Activated CD8-positive, alpha-beta memory T cell treated with anti-CD3 and anti-CD28 coated beads, Interleukin-2, amount 50 U/mL, for 1 hour (primary cell): ENCODE results near the gene SENP1.

ENCODE experiments used
- DNase-seq: peaks from one replicate; pipeline ENCODE4 v3.0.0-alpha.2; 2020; ENCODE audit errors: extremely low read depth

The SENP1 gene

DNA sequence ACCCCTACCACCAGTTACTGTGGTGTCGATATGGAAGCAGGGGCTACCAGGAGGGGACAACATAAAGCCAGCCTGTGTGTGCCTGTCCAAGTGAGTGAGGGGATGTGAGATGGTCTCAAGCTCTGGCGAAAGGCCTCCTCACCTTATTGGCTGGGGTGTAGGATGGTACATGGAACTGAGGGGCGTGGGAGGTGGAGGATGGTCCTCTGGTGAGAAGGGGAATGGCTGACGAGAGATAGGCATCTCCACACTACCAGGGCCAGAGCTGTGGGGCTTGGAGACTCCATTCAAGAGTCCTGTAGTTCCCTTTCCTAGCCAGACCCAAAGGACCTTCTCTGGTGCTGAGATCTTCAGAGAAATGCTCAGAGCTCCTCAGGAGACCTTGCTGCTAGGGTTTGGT lies 69.1 kb downstream of the SENP1 start:
- no peak for DNase-seq

DNA sequence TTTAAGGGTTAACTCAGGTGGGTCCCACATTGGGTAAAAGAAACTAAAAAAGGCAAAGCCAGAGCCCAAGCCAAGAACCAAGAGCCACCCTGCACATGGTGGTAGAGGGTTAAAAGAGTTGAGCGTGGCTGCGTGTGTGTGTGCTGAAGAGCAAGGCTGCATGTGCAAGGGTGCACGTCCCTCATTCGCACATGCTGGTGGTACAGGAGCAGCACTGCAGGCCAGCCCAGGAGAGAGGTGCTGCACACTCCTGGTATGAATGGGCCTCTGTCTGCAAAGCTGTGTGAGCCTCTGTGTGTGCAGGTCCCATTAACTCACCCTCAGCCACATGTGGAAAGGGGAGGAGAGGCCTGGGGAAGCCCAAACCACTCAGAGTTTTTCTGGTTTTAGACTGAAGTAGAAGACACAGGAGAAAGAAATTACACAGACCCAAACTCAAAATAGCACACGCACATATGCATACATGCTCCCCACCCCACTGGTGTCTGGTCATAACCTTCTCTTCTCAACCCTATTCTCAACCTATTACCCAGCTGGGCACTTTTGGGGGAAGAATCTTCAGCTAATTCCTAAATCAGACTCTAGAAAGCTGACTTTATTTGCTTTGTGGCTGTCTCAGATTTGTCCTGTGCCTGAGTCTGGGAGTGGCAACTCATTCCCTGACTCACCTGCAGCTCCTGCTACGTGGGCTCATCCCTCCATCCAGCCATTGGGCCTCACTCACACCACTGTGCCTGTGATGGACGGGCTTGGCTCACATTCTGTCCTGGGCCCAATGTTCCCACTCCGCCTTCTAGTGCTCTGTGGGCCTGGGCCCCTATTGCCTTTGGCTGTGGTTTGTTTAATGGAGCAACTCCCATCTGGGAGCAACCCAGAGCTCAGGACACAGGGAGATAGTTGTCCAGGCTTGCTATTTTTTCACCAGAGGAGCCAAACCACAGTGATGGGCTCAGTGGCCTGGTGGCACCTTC lies 70.8 kb downstream of the SENP1 start:
- DNase-seq, result no peak

DNA sequence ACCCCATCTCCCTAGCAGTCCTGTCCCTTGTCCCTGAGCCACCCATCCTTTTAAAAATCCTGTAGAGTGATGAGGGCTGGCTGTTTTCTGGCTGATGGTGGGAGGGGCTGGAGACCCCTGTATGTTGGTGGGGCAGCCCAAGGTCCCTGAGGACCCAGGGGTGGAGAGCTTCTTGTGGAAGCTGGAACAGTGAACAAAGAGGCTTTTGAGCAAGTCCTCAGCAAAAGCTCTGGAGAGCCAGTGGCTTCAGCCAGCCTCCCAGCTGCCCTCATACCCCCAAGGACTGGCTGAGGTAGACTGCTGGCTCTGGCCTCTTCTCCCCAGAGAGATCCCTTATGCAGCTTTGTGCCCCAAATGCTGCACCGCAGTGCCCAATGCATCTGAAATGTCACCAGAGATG lies 72.4 kb downstream of the SENP1 start:
- no peak for DNase-seq

DNA sequence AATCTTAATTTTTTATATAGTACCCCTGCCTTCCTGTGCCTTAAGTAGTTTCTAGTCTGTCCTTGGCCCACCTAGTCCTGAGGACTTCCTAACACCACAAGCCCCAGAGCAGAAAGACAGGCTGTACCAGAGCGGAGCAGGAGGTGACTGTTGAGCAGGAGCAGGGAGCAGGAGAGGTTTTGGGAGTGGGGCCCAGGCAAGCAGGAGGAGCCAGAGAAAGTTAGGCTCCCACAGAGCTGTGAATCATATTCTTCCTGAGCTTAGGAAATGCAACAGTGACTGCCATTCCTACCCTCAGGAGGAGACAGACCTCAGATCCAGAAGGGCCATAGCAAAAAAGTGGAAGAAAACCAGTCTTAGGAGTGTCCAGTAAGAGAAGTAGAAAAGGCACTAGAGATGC lies 73.3 kb downstream of the SENP1 start:
- DNase-seq, result no peak

DNA sequence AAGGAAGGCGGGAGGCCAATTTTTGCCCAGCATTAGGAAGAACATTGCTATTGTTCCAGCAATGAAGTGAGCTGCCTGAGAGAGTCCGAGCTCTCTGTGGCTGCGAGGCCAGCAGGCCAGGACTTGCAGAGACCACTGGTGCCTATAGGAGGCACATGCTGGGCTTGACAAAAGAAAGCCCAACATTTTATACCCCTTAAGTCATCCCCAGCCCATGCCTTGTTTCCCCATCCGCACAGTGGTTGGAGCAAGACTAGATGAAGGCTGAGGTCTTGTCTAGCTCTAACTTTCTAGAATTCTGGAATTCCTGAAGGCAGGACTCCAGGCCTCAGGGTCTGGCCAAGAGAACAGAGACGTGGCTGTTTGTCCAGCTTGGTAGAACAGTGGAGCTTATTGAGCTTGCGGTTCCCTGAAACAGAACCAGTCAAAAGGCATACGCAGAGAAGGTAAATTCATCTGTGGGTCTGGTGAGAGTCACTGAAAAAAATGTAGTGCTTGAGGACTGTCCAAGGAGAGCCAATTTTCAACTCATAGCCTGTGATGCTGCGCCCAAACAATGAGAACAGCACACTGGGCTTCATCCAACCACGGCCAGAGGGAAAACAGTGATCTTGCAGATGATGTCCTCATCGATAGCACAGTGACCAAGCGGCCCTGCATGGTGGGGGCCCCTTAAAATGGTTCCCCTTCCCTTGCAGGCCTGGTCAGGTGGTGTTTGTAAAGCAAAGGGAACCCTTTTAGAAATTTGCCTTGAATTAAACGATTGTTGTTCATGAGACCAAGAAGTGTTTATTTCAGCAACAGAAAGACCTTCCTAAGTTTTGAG lies 74.5 kb downstream of the SENP1 start:
- DNase-seq, result no peak

DNA sequence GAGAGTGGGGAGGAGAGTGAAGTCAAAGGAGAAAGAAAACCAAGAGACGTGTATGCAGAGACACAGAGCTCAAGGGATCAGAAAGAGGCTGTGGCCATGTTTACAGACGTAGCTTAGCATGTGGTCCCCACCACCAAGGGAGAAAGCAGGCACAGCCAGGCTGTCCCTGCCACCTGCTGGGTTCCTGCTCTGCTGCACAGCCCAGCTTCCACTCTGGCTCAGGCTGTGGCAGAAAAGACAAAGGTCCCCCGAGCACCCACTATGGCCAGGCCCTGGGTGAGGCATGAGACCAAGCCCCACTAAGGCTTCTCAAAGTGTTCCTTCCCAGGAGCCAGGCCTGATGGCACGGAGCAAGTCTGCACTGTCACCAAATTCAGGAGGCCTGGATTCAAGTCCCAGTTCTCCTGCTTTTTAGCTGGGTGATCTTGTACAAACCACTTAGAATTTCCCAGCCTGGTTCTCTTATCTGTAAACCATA lies 75.7 kb downstream of the SENP1 start:
- DNase-seq, result no peak

DNA sequence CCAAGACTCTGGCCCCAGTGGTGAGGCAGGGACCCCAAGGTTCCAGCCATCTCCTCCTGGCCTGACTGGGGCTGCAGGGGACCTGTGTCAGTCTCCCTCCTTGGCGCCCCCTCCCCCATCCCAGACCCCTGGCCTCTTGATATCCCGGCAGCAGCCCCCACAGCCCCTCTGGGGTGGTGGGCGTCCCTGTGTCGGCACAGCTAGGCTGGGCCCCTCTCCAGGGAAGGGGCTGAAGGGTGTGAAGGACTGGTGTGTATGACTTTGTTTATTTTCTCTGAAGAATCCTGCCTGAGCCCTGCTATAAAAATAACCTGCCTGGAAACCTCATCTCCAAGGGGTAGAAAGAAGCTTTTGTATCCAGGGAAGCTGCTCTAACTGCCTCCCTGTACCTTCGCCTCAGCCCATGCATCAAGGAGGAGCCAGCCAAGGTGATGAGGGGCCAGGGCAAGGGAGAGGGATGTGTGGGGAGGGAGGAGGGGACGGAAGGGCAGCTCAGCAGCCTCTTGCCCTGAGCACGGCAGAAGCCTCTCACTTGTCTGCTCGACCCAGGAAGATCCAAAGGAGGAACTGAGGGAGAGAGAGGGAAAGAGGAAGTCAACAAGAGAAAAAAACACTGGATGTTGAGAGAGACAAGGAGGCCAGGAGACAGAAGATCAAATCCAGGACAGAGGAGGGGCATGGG lies 76.2 kb downstream of the SENP1 start:
- DNase-seq, result no peak

DNA sequence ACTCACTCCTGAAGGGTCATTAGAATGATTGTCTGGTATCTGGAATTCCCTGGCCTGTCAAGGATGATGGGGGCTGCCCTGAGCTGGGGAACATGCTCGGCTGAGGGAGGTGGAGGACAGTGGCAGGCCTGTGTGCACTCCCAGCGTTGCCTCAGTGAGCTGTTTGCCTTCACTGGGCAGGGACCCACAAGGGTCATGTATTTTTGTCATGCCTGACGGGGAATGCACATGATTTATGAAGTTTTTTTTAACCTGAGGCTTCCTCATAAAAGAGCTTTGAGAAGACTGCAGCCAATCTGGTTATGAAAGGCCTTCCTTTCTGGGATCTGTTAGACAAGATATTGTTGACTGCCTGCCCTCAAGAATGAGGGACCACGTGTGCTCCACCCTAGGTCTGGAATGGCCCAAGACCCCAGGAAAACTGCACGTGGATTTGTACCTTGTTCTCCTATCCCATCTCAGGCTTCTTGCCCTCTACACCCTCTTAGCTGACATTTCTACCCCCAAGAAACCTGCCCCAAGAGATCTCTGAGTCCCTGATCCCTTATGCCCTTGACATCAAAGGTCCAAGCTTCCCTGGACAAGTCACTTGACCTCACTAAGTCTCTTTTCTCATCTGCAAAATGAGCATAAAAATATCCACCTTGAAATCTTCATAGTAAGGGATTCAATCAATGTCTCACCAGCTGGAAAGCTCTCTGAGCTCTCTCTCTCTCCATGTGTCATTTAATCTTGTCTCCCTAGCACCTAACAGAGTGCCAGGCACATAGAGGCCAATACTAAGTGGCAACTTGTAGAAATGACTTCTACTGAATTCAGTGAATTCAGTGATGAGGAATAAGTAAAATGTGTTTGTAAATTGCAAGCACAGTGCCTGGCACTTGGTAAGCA lies 77.1 kb downstream of the SENP1 start:
- no peak for DNase-seq

DNA sequence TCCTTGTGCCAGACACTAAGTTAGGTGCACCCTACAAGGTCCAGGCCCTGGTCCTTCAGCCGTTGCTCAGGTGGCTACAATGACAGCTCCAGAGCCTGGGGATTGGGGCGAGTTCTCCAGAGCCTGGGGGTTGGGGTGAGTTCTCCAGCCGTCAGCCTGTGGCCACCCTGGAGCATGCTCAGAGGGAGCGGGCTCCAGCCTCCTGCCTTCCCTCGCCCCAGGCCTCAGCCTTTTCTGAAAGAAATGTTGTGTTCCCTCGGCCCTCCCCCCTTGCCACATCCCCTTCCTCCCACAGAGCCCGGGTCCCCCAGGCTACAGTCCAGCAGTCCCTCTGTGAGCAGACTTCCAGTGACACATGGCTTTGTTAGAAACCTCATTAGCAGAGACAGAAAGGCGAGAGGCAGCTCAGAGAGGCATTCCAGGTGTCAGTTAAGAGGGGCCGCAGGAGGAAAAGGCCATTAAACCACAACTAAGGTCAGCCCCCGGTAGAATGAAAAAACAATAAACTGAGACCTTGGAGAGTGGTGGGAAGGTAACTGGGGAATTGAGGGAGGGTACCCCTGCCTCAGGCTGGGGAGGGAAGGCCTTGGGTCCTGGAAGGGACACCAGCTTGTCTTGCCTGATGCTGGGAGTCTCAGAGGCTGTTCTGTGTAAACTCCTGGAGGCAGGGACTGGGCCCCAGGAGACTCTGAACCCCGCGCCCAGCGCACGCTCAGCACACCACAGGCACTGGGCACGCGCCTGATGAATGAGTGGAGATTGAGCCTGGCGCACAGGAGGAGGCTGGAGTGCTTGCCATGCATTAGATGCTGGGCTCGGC lies 78.5 kb downstream of the SENP1 start:
- DNase-seq, result no peak

DNA sequence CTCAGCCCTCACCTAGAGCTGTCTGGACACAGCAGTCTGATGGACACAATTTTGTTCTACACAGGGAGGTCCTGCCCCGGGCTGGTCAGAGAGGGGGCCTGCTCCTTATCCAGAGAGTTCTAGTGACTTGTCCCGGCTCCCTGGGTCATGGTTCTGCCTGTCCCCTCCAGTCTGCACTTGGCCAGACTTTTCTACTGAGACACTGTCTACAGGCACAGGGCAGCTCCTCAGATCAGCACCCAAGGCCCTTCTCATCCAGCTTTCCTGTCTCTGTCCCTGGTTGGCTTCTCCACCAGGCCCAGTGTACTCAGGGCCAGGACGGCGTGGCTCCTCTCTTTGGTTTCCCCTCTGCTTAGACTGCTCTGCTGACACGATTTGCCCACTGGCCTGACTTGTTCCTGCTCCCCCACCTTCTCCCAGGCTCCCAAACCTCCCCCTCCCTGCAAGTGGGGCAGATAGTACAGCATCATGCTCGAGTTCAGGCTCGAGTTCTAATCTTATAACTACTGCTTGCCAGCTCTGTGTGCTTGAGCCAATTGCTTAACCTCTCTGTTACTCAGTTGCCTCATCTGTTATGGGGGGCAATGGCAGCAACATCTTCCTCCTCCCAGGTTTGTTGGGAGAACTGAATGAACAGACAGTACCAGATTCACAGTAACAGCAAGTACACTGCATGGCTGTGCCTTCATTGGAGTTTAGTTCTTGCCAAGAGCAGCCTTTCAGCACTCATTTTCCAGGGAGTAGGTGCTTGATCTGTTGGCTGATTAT lies 79.6 kb downstream of the SENP1 start:
- no peak for DNase-seq

DNA sequence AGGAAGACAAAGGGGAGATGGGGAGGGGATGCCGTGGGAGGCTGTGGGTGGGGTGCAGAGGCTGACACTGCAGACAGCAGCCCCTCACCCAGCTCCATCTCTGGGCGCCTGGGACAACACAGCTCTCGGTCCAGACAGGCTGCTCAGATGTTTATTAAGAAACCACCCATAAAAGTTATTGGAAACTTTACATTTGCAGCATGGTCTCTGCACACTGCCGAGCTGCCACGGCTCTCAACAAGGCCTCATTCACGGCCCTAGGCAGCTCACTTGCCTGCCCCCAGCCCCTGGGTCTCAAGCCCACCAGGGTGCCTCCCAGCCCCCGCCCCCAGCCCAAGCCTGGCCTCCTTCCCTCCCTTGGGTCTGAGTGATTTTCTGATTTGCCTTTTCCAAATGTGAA lies 80.6 kb downstream of the SENP1 start:
- no peak for DNase-seq

DNA sequence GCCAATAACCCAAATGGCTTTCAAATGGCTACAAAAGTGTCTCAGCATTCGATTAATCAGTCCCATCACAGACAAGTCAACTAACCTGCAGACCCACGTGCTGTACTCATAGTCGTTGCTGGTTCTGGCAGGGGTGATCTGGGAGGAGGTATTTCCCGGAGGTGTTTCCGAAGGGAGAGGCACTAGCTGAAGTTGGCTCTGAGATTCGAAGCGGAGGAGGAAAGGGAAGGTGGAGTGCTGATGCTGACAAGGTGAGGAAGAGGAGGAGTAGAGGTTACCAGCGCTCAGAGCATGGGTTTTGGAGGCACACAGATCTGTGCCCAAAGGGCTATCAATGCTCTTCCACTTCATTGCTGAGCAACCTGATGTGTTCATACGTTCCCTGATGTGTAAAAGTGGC lies 81.1 kb downstream of the SENP1 start:
- DNase-seq, result no peak

DNA sequence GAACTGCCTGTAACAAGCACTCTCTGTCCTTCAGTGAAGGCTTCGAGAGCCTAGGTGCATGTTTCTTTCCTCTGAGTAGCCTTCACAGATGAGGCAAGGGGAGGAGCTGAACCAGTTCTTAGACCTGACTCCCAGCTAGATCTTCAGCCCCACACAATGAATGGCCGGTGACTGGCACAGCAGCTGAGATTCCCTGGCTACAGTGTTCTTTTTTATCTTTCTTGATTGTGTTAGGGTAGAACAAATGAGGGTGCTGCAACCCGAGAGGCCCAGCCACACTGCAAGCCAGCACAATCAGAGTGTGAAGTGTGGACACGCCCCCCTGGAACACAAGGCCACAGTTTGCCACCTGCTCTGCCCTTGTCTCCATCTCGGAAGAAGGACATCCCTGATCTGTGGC lies 82.5 kb downstream of the SENP1 start:
- no peak for DNase-seq

DNA sequence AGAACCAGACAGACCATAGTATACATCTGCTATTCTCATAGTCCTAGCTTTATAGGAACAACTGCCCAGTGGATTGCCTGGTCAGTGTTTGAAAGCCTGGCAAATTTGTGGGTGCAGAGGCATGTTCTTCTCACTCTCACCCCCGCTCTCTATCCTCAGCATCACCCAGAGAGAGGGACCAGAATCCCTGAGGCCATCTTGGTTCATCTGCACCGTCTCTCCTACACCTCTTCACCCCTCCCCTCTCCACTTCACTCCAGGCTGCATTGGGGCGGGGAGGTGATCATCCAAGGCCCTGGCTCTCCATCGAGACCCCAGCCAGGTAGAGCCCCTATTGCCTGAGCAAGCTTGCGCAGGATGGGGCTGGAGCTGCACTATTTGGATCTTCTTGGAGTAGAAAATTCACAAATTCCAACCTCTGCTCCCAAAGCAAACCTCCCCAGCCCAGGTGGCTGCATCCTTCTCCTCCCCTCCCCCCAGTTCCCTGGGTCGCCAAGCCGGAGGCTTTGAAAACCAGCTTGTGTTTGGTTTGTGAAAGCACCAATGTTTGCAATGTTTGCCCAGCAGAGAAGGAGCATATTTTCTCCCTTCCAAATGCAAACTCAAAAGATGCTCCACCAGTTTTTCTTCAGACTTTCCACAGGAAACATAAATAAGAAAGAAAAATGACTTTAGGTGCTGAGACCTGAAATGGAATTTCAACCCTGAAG lies 83.0 kb downstream of the SENP1 start:
- no peak for DNase-seq

DNA sequence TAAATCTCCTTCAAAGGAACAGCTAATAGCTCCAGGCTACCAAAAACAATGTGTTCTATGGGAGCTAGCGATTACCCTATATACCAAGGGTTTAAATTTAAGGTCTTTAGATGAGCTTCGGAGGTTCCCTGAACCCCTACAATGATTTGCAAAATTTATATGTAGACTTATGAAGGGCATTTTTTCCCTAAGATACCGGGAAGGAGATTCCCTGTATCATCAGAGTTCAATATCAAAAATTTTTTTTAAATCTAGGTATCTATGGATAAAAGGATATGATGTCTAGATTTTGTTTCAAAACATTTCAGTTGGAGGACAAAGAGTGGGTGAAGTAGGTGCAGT lies 83.7 kb downstream of the SENP1 start:
- no peak for DNase-seq

DNA sequence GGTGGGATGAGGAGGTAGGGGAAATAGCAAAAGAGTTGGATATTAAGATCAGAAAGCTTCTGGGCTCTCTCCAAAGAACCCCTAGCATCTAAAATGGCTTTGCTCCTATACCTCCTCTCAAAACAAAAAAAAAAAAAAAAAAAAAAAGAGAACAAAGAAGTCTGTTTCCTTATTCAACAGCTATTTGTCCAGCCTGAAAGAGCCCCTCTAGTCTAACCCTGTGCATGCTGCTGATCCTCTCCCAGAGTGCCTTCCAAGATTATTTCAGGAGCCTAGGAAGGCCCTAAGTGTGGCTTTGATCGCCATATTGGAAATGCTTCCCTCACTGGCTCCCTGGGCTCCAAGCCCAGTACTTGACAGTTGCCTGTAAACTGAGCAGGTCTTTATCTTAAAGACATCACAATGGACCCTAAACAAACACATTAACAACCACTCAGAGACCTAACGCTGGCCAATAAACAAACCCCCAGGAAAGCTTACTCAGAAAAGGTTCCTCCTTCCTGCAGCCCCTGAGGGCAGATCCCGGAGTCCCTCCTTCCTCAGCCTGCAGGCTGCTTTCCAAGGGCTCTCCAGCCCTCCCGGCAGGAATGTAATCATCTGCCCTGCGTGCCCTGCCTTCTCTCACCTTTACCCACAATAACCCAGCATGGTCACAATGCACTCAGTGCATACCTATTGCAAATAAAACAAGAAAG lies 84.2 kb downstream of the SENP1 start:
- no peak for DNase-seq

DNA sequence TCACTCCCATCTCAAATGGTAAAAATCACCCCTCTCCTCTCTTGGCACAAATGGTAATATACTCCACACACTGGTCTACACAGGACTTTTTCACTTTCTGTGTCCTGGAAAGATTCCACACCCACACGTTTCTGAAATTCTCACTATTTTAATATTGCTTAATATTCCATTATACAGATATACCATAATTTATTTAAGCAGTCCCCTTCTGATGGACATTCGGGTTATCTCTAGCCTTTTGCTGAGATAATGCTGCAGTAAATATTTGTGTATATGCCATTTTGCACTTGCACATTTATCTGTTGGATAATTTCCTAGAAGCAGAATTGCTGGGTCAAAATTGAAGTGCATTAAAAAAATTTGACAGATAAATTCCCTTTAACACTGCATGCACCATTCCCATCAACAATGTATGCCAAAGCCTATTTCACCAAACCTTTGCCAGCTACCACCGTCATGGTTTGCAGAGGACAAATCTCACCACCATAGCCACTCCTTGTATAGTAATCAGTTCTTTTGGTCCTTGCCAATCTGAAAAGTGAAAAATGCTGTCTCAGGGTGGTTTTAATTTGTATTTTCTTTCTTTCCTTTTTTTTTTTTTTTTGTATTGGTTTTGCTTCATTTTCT lies 86.1 kb downstream of the SENP1 start:
- no peak for DNase-seq

DNA sequence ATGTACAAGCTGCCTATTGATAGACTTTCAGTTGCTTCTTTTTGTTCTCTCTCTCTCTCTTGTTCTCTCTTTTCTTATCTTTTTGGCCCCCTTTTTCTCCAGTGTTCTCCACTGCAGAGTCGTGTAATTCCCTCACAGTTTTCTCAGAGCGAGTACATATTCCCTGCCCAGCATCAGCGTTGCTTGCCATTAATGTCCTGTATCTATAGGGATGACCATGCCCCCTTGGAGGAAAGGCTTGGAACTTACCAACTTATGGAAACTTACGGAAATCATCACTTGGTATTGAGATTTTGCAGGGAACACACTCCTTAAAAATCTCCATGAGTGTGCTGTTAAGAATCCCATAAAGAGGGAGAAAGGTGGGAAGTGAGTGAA lies 87.3 kb downstream of the SENP1 start:
- no peak for DNase-seq
